K562 (cell line): Measurements from ENCODE around the gene EIF1B. TPM values are rescaled to one million over a fixed set of nuclear protein-coding genes. Genes with fewer than 3 reads are reported as not detected.
A peak's percentile ranks its signal among the peaks of the same experiment; 100 is the strongest.

Experiments
- ARID2 ChIP-seq: fragments of 450-650 bp; IDR thresholded peaks from 2 replicates; pipeline ENCODE4 v1.6.1; 2017; ENCODE audit warnings: antibody characterized with exemption, mild to moderate bottlenecking
- CHD1 ChIP-seq: fragments of 200-600 bp; sonication (generic); IDR thresholded peaks from one replicate; pipeline ENCODE4 v1.6.1; 2012; ENCODE audit warnings: mild to moderate bottlenecking, moderate library complexity, low read length, inconsistent platforms
- CREM ChIP-seq: IDR thresholded peaks from 2 replicates; pipeline ENCODE4 v1.6.1; 2014; ENCODE audit warnings: antibody characterized with exemption, low read depth
- FOXA3 ChIP-seq, 2 experiments: fragments of 450-650 bp in 1 of 2; sonication (generic) in 1 of 2; formaldehyde crosslinking; IDR thresholded peaks in 1 of 2; conservative IDR thresholded peaks in 1 of 2; 2 replicates each; pipeline versions ENCODE4 v1.4.0 to v1.8.0; 2020 to 2022; ENCODE audit warnings: mild to moderate bottlenecking in 2 of 2, missing genetic modification reagents in 1 of 2
- GMEB1 ChIP-seq: fragments of 250-450 bp; sonication (Bioruptor Pico); IDR thresholded peaks from 2 replicates; pipeline ENCODE4 v1.4.0; 2020; ENCODE audit warnings: mild to moderate bottlenecking
- KAT7 ChIP-seq: sonication (generic); formaldehyde crosslinking; IDR thresholded peaks from 2 replicates; pipeline ENCODE4 v1.8.0; 2022; ENCODE audit warnings: missing genetic modification reagents, mild to moderate bottlenecking, borderline replicate concordance
- KAT8 ChIP-seq: fragments of 450-650 bp; IDR thresholded peaks from 2 replicates; pipeline ENCODE4 v1.6.1; 2016; ENCODE audit warnings: low read depth, mild to moderate bottlenecking
- LARP7 ChIP-seq: fragments of 450-650 bp; IDR thresholded peaks from 2 replicates; pipeline ENCODE4 v1.6.1; 2016
- MAZ ChIP-seq, 2 experiments: fragments of 450-650 bp in 1 of 2; sonication (generic) in 1 of 2; formaldehyde crosslinking; IDR thresholded peaks in 1 of 2; conservative IDR thresholded peaks in 1 of 2; 2 replicates each; pipeline versions ENCODE4 v1.4.0 to v1.5.0; 2020; ENCODE audit warnings: mild to moderate bottlenecking in 1 of 2, missing genetic modification reagents in 1 of 2
- PHB2 ChIP-seq: fragments of 450-650 bp; IDR thresholded peaks from 2 replicates; pipeline ENCODE4 v1.6.1; 2017; ENCODE audit warnings: low read depth
- RBM22 ChIP-seq: fragments of 200-400 bp; formaldehyde crosslinking; IDR thresholded peaks from 2 replicates; pipeline ENCODE4 v1.6.1; 2018; ENCODE audit warnings: low read length, low read depth; ENCODE audit not compliant: poor library complexity, severe bottlenecking
- RNF2 ChIP-seq: sonication (generic); IDR thresholded peaks from 2 replicates; pipeline ENCODE4 v1.6.1; 2016
- SMARCA5 ChIP-seq: fragments of 450-650 bp; IDR thresholded peaks from 2 replicates; pipeline ENCODE4 v1.6.1; 2016
- SRF ChIP-seq, 2 experiments: fragments of 250-450, 450-650 bp in 1 of 2; sonication (Bioruptor Pico) in 1 of 2; sonication (generic) in 1 of 2; formaldehyde crosslinking; IDR thresholded peaks; 2 replicates each; pipeline versions ENCODE4 v1.5.0 to v1.5.1; 2020 to 2022; ENCODE audit warnings: mild to moderate bottlenecking in 1 of 2, missing genetic modification reagents in 1 of 2
- ZBTB9 ChIP-seq: fragments of 450-650 bp; formaldehyde crosslinking; IDR thresholded peaks from 2 replicates; pipeline ENCODE4 v1.4.0; 2020; ENCODE audit warnings: mild to moderate bottlenecking, moderate library complexity
- ZNF197 ChIP-seq: fragments of 200-800 bp; sonication (Bioruptor generic); IDR thresholded peaks from 2 replicates; pipeline ENCODE4 v1.6.1; 2016; ENCODE audit warnings: low read depth, missing genetic modification characterization, missing compliant biosample characterization
- ZNF277 ChIP-seq: fragments of 250-450 bp; sonication (Bioruptor Pico); IDR thresholded peaks from 2 replicates; pipeline ENCODE4 v1.8.0; 2022; ENCODE audit warnings: inconsistent platforms, mild to moderate bottlenecking, moderate library complexity, borderline replicate concordance
- ZNF507 ChIP-seq: conservative IDR thresholded peaks from 2 replicates; pipeline ENCODE4 v1.6.1; 2017; ENCODE audit warnings: missing genetic modification characterization, missing compliant biosample characterization
- polyA plus RNA-seq, 8 experiments: library from polyadenylated mRNA; depleted of rRNA in 4 of 8; stranded (reverse) in 5 of 8; unstranded in 3 of 8; fragments of >200 nt; fragmentation: Nextera tagmentation in 2 of 8; fragmentation: Illumina TruSeq in 1 of 8; extraction: Ambion mirVana in 2 of 8; extraction: Trizol in 1 of 8; gene quantifications; 2 replicates each; pipeline versions ENCODE4 v1.2.1 to v1.2.3, GENCODE V29; 2011 to 2014; ENCODE audit warnings: inconsistent platforms in 1 of 8, missing spikeins in 1 of 8
- total RNA-seq, 7 experiments: library from RNA; depleted of rRNA in 6 of 7; stranded (reverse); fragments of >200 nt in 6 of 7; fragmentation: Illumina TruSeq in 2 of 7; extraction: Trizol in 2 of 7; gene quantifications; 2 replicates each; pipeline versions ENCODE4 v1.2.1 to v1.2.3, GENCODE V29; 2011 to 2021; ENCODE audit warnings: low replicate concordance in 1 of 7
- TF ChIP-seq, protein P1 (sequence below): sonication (generic); formaldehyde crosslinking; IDR thresholded peaks from 2 replicates; pipeline ENCODE4 v1.9.0; 2022; ENCODE audit warnings: mild to moderate bottlenecking, missing genetic modification reagents
- TF ChIP-seq, protein P2 (sequence below), 2 experiments: IDR thresholded peaks; 2 replicates each; pipeline ENCODE4 v1.6.1; 2011; ENCODE audit warnings: borderline replicate concordance in 1 of 2, control low read depth in 1 of 2, low read depth in 1 of 2, low read length in 1 of 2, mild to moderate bottlenecking in 1 of 2, mixed read lengths in 1 of 2, moderate library complexity in 1 of 2; ENCODE audit not compliant: insufficient read depth in 1 of 2, insufficient read length in 1 of 2, poor library complexity in 1 of 2, severe bottlenecking in 1 of 2; ENCODE audit errors: extremely low read depth in 1 of 2
- TF ChIP-seq, protein P3 (sequence below): fragments of 250-450 bp; sonication (Bioruptor Pico); IDR thresholded peaks from 2 replicates; pipeline ENCODE4 v1.8.0; 2021; ENCODE audit warnings: moderate library complexity, mild to moderate bottlenecking, inconsistent platforms

EIF1B gene
- total and polyA plus RNA-seq, 9 of the 15 experiments (the other 6 are each of a cell fraction or from before 2014, with no cell fraction given) = 18.1 to 184 (median 78.9) TPM

DNA sequence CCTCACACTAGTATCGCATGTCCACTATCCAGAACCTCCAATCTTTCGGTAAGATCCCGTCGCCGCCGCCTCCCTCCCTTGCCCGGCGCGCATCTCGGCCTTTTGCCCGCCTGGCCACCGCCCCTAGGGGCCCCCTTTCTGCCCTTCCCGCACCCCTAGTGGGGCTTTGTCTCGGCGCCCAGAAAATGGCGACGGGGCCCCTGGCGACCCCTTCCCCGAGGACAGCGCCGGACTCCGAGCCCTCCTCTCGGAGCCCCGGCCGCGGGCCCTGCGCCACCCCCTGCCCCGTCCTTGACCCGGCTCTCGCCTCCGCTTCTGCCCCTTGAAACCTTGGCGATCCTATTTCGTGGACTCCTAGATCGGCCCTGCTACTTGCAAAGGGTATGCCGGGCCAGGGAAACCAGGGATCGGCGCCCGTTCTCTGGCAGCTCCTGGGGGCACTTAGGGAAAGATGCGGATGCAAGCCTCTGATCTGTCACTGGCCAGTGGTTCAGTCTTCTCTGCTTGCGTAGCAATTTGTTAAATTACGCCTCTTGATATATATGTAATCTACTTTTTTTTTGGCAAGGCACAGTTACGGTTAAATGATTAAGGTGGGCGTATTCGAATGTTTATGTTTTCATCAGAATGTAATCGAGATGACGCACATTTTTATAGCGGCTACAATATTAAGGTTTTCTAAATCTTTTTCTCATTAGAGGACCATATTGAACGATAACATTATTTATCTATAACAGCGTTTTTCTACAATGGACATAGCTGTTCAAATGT lies 603 bp downstream of the EIF1B start (continued):
- TF ChIP-seq GMEB1 (CRISPR knock-in tag) (no peak), ZNF277 (CRISPR knock-in tag) (no peak), ZNF197 (CRISPR knock-in tag) (no peak), FOXA3 (CRISPR knock-in tag; conservative IDR thresholded peaks at IDR 0.05 in 1 of 2, IDR thresholded peaks at IDR 0.05 in 1 of 2) (no peak), CREM (no peak), LARP7 (0 out of 2 replicates have a peak, but pooled peaks have one; percentile 10), ZBTB9 (CRISPR knock-in tag) (no peak), MAZ (CRISPR knock-in tag; conservative IDR thresholded peaks at IDR 0.05 in 1 of 2, IDR thresholded peaks at IDR 0.05 in 1 of 2) (peak in 1 of 2 experiments; percentile 7; a peak in 2 of 4 replicates), KAT7 (peak; percentile 66; the same call in 1 of the 2 replicates), PHB2 (0 out of 2 replicates have a peak, but pooled peaks have one; percentile 38), ARID2 (no peak), RNF2 (no peak), CHD1 (peak; percentile 94), KAT8 (0 out of 2 replicates have a peak, but pooled peaks have one; percentile 15), SMARCA5 (no peak), RBM22 (peak; percentile 71), ZNF507 (tag) (no peak), SRF (CRISPR knock-in tag; IDR thresholded peaks at IDR 0.05) (no peak)
- TF ChIP-seq, protein P1, sequence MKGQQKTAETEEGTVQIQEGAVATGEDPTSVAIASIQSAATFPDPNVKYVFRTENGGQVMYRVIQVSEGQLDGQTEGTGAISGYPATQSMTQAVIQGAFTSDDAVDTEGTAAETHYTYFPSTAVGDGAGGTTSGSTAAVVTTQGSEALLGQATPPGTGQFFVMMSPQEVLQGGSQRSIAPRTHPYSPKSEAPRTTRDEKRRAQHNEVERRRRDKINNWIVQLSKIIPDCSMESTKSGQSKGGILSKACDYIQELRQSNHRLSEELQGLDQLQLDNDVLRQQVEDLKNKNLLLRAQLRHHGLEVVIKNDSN (CRISPR knock-in tag) = no peak
- TF ChIP-seq, protein P2, sequence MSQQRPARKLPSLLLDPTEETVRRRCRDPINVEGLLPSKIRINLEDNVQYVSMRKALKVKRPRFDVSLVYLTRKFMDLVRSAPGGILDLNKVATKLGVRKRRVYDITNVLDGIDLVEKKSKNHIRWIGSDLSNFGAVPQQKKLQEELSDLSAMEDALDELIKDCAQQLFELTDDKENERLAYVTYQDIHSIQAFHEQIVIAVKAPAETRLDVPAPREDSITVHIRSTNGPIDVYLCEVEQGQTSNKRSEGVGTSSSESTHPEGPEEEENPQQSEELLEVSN (IDR thresholded peaks at IDR 0.05; ENCODE audit: borderline replicate concordance in 1 of 2, extremely low read depth in 1 of 2, insufficient read depth in 1 of 2, insufficient read length in 1 of 2, low read depth in 1 of 2, low read length in 1 of 2, poor library complexity in 1 of 2, severe bottlenecking in 1 of 2) = no peak
- TF ChIP-seq, protein P3, sequence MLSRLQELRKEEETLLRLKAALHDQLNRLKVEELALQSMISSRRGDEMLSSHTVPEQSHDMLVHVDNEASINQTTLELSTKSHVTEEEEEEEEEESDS (CRISPR knock-in tag) = no peak
